ENCODE results near the gene TTC39A.

DNA sequence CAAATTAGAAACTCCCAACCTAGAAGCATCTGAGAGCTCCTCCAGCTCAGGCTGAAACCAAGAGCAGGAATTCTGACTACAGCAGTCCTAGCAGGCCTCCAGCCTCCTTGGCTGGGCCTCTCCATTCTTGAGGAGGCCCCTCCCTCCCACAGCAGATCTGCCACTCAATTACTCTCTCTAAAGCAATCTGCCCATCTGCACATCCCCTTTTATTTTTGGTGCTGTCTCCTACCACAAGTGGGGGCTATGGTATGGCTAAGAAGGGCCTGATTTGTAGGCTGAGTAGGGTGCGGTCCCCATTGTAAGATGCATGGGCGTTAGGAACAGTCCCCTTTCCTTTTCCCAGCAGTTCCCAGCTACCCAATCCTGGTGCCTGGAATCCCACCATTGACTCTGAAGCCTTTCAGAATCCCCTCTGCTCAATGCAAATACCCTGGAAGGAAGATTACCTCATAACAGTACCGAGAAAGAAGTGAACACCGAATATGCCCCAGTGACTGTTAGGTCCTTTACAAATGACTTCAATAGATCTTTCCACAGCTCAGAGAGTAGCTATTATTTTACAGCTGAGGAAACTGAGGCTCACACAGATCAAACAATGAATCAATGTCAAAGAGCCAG lies 11.6 kb upstream of the TTC39A start:
- TF ChIP-seq CTCF (IDR thresholded peaks at IDR 0.05; ENCODE audit: low read length): no peak
- no peak for TF ChIP-seq EZH2 (optimal IDR thresholded peaks at IDR 0.05; ENCODE audit: low read depth, low read length)
- TF ChIP-seq EZH2phosphoT487 (IDR thresholded peaks at IDR 0.05; ENCODE audit: low read length): no peak

All from MM.1S (cell line).